Measurements from ENCODE around the gene PPP2R5C. TPM values are rescaled to one million over a fixed set of nuclear protein-coding genes. Genes with fewer than 3 reads are reported as not detected.

The PPP2R5C gene
- total RNA-seq, 2 experiments from 2014 or later: 252 to 268 TPM

DNA sequence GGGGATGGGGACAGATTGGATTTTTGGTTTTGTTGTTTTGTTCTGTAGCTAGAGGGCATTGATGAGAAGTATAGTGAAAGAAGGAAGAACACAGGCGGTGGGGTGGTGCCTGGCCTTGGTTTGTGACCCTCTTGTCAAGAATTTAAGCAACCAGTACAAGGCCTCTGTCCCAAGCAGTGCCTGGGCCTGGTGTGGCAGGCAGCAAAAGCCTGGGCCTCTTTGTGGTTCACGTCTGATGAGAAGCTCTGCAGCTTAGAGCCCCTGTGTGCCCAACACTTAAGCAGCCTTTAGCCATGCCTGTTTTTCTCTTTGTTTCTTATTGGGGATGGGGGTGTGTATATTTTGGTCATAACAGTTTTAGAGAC, 98.0 kb downstream of the PPP2R5C start:
- POLR2A ChIA-PET: interaction anchor here (1.1 to 1.8 kb wide), 3 partner anchors 16 to 36 kb away, joined by 3 to 15 read pairs (median 6); no protein-coding TSS in a partner anchor
- Mint-ChIP-seq H3K36me3 (peaks cover 42% of the 10 kb centered on the region), H3K4me3 (peak overlapping the region; percentile 67), H3K9me3 (no peaks in the 10 kb centered on the region), H3K4me1 (ENCODE audit: low read depth) (peaks cover 72% of the 10 kb centered on the region), H3K27ac (peak overlapping the region; percentile 96), H3K27me3 (no peaks in the 10 kb centered on the region)
- intact Hi-C loops (cut with micrococcal nuclease): loop anchor here (2.0 kb wide), 2 partner anchors 13 to 15 kb away; no protein-coding TSS in a partner anchor
- DNase-seq: no peak
- CTCF ChIA-PET: interaction anchor here (0.6 to 1.6 kb wide), 6 partner anchors 15 to 96 kb away, joined by 3 to 8 read pairs (median 3); no protein-coding TSS in a partner anchor

DNA sequence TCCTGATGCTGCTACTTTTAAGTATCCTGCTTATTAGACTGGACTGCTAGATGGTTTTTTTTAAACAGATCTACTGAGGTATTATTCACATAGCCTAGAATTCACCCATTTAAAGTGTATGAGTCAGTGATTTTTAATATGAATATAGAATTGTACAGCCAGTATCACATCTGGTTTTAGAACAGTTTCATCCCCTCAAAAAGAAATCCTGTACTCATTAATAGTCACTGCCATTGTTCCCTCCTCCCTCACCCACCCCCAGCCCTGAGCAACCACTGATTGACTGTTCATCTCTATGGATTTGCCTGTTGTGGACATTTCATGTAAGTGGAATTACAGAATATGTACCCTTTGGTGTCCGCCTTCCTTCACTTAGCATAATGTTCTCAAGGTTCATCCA, 98.4 kb downstream of the PPP2R5C start:
- Mint-ChIP-seq H3K4me3 (no peak overlapping the region), H3K4me1 (ENCODE audit: low read depth) (peaks cover 69% of the 10 kb centered on the region), H3K36me3 (peaks cover 46% of the 10 kb centered on the region), H3K9me3 (no peaks in the 10 kb centered on the region), H3K27ac (peak overlapping the region; percentile 96), H3K27me3 (no peaks in the 10 kb centered on the region)
- intact Hi-C loops (cut with micrococcal nuclease): loop anchor here (2.0 kb wide), 2 partner anchors 13 to 15 kb away; no protein-coding TSS in a partner anchor
- POLR2A ChIA-PET: interaction anchor here (1.1 to 1.8 kb wide), 3 partner anchors 16 to 36 kb away, joined by 3 to 15 read pairs (median 6); no protein-coding TSS in a partner anchor
- CTCF ChIA-PET: interaction anchor here (0.6 to 1.6 kb wide), 5 partner anchors 16 to 96 kb away, joined by 3 to 8 read pairs (median 3); no protein-coding TSS in a partner anchor
- no peak for DNase-seq

DNA sequence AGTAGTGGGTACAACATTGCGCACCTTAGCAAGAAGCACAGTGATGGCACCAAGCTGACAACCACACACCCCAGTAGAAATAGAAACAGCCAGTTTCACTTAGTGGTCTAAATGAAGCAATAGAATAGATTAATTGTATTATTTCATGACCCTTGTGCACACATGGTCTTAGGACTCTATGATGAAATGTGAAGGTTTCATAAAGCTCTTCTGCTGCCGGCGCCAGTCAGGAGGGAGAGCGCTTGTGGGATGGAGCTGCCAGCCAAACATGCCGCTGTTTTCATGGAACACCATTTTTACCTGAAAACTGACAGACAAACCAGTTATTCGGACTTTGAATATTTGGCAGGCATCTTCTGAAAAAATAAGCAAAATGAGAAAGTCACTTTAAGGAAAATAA, 100.0 kb downstream of the PPP2R5C start:
- intact Hi-C loops (cut with micrococcal nuclease): no loop called here
- H3K27me3 Mint-ChIP-seq: no peaks in the 10 kb centered on the region
- peaks cover 59% of the 10 kb centered on the region for H3K4me1 Mint-ChIP-seq (ENCODE audit: low read depth)
- no peak overlapping the region for H3K4me3 Mint-ChIP-seq
- DNase-seq: no peak
- POLR2A ChIA-PET: interaction anchor here (1.2 to 1.3 kb wide), 2 partner anchors 17 to 35 kb away, joined by 3 to 5 read pairs; no protein-coding TSS in a partner anchor
- H3K27ac Mint-ChIP-seq: peak overlapping the region; percentile 60
- H3K9me3 Mint-ChIP-seq: no peaks in the 10 kb centered on the region
- peaks cover 49% of the 10 kb centered on the region for H3K36me3 Mint-ChIP-seq
- CTCF ChIA-PET: interaction anchor here (0.8 to 1.5 kb wide), 3 partner anchors 16 to 90 kb away, joined by 3 to 5 read pairs (median 3); no protein-coding TSS in a partner anchor

DNA sequence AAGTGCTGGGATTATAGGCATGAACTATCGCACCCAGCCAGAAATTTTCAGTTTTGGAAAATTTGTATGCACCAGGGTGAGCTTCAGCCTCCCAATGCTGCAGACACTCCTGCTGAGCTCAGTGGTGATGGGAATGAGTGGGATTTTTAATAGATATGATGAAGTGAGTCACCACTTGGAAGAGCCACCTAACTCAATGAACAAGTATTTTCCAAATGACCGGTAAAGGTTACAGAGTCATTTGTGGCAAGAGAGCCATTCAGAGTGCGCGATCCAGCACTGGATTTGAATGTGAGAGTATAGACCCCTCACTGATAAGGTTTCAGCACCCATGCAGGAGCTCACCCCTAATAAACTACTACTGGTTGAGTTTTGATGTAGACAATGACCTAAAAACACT, 100.7 kb downstream of the PPP2R5C start:
- Mint-ChIP-seq H3K36me3 (peaks cover 43% of the 10 kb centered on the region), H3K4me3 (no peak overlapping the region), H3K27me3 (no peaks in the 10 kb centered on the region), H3K4me1 (ENCODE audit: low read depth) (peaks cover 53% of the 10 kb centered on the region), H3K27ac (peak overlapping the region; percentile 53), H3K9me3 (no peaks in the 10 kb centered on the region)
- intact Hi-C loops (cut with micrococcal nuclease): loop anchor here (1.0 kb wide), 1 partner anchor 14 kb away; no protein-coding TSS in a partner anchor
- CTCF ChIA-PET: interaction anchor here (0.8 to 1.5 kb wide), 3 partner anchors 17 to 91 kb away, joined by 3 to 5 read pairs (median 3); no protein-coding TSS in a partner anchor
- no peak for DNase-seq
- POLR2A ChIA-PET: interaction anchor here (1.2 to 1.3 kb wide), 2 partner anchors 16 to 36 kb away, joined by 3 to 5 read pairs; no protein-coding TSS in a partner anchor

DNA sequence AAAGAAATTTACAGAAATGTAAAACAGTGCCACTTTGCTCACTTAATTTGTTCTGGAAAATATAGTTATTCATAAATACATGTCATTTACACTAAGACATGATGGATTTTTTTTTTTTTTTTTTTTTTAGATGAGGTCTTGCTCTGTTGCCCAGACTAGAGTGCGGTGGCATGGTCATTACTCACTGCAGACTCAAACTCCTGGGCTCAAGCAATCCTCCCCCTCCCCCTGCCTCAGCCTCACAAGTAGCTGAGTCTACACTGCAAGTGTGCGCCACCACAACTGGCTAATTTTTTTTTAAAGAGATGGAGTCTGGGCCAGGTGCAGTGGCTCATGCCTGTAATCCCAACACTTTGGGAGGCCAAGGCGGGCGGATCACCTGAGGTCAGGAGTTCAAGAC, 101.2 kb downstream of the PPP2R5C start:
- CTCF ChIA-PET: interaction anchor here (1.2 to 1.5 kb wide), 2 partner anchors 70 to 92 kb away, joined by 3 to 5 read pairs; no protein-coding TSS in a partner anchor
- Mint-ChIP-seq H3K27ac (peak overlapping the region; percentile 53), H3K4me3 (no peak overlapping the region), H3K36me3 (peaks cover 38% of the 10 kb centered on the region), H3K27me3 (no peaks in the 10 kb centered on the region), H3K4me1 (ENCODE audit: low read depth) (peaks cover 48% of the 10 kb centered on the region), H3K9me3 (no peaks in the 10 kb centered on the region)
- POLR2A ChIA-PET: interaction anchor here (0.8 to 1.3 kb wide), 3 partner anchors 9 to 36 kb away, joined by 3 to 5 read pairs (median 4); no protein-coding TSS in a partner anchor
- intact Hi-C loops (cut with micrococcal nuclease): loop anchor here (1.0 kb wide), 1 partner anchor 14 kb away; no protein-coding TSS in a partner anchor
- no peak for DNase-seq

DNA sequence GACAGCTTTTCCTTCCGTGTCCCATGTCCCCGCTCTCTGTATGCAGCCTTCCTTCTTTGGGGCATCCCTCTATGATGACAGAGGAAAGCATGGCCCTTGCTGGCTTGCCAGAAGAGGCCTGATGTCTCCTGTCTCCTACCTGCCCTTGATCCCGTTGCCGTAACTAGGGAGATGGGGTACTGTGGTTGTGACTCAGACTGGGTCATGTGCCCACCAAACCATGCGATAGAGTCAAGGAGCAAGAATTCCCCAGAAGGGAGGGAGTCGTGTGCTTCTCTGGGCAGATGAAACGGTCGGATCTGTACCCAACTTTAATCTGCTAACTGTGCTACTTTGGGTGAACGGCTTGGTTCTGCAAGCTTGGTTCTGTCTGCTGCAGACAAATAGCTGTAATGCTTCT, 103.8 kb downstream of the PPP2R5C start:
- Mint-ChIP-seq H3K4me1 (ENCODE audit: low read depth) (peaks cover 44% of the 10 kb centered on the region), H3K9me3 (no peaks in the 10 kb centered on the region), H3K36me3 (peaks cover 22% of the 10 kb centered on the region), H3K27me3 (no peaks in the 10 kb centered on the region), H3K27ac (no peak overlapping the region), H3K4me3 (no peak overlapping the region)
- intact Hi-C loops (cut with micrococcal nuclease): no loop called here
- ChIA-PET POLR2A (interaction anchor here (1.7 kb wide), 1 partner anchor 15 kb away, joined by 3 read pairs; no protein-coding TSS in a partner anchor), CTCF (no interaction called here)
- DNase-seq: no peak

DNA sequence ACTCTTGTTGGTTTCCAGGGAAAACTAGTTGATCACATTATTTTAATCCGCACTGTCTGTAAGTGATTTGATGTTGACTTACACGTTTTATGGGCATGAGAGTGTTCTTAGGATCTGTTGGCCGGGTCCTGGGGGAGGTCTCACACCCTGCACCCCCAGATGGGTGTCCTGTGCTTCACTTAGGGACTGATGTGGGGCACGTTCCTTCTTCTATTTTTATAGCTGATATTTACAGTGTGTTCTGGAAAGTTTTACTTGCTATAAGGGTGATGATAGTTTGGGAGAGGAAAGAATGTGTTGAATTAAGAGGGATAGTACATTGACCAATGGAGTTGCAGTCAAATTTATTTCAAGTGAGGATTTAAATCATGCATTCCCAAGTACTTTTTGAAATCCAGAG, 106.3 kb downstream of the PPP2R5C start:
- intact Hi-C loops (cut with micrococcal nuclease): no loop called here
- no peaks in the 10 kb centered on the region for H3K27me3 Mint-ChIP-seq
- DNase-seq: no peak
- H3K27ac Mint-ChIP-seq: peak overlapping the region; percentile 21
- ChIA-PET POLR2A (interaction anchor here (1.3 kb wide), 1 partner anchor 10 kb away, joined by 3 read pairs; no protein-coding TSS in a partner anchor), CTCF (interaction anchor here (0.6 to 2.6 kb wide), 5 partner anchors 14 to 161 kb away, joined by 3 to 7 read pairs (median 3); no protein-coding TSS in a partner anchor)
- peaks cover 12% of the 10 kb centered on the region for H3K36me3 Mint-ChIP-seq
- no peaks in the 10 kb centered on the region for H3K9me3 Mint-ChIP-seq
- no peak overlapping the region for H3K4me3 Mint-ChIP-seq
- H3K4me1 Mint-ChIP-seq (ENCODE audit: low read depth): peaks cover 44% of the 10 kb centered on the region

DNA sequence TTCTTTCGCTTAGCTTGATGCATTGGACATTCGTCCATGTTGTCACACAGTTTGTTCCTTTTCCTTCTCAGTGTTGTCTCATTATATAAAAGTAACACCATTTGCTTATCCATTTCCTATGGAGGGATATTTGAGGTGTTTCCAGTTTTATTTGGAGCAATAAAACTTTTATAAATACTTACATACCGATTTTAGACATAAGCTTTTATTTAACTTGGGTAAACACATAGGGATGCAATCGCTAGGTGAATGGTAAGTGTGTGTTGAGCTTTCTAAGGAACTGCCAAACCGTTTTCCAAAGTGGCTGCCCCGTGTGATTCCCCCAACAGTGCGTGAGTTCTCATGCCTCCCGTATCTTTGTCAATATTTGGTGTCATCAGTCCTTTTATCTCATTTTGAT, 107.7 kb downstream of the PPP2R5C start:
- peak overlapping the region; percentile 14 for H3K27ac Mint-ChIP-seq
- POLR2A ChIA-PET: no interaction called here
- H3K4me3 Mint-ChIP-seq: no peak overlapping the region
- H3K4me1 Mint-ChIP-seq (ENCODE audit: low read depth): peaks cover 57% of the 10 kb centered on the region
- intact Hi-C loops (cut with micrococcal nuclease): no loop called here
- CTCF ChIA-PET: interaction anchor here (1.4 to 2.6 kb wide), 3 partner anchors 25 to 162 kb away, joined by 3 to 7 read pairs (median 7); no protein-coding TSS in a partner anchor
- no peaks in the 10 kb centered on the region for H3K27me3 Mint-ChIP-seq
- no peak for DNase-seq
- peaks cover 12% of the 10 kb centered on the region for H3K36me3 Mint-ChIP-seq
- H3K9me3 Mint-ChIP-seq: no peaks in the 10 kb centered on the region

DNA sequence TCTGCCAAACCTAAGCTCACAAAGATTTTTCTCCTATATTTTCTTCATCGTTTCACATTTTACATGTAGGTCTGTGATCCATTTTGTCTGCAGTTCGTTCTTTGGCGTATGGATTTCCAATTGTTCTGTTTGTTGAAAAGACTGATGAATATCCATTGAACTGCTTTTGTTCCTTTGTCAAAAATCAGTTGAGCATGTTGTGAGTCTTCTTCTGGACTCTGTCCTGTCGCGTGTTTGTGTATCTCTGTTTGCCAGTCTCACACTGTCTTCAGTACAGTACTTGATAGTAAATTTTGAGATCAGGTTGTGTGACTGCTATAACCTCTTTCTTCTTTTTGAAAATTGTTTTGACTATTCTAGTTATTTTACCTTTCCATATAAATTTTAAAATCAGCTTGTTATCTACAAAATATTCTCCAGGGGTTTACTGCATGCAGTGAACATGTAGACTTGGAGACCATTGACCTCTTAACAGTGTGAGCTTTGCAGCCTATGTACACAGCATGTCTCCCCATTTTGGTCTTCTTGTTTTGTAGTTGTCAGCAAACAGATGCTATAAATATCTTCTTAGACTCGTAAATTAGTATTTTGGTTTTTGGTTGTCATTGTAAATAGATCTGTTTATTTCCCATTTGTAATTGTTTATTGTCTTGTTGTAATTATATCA, 108.9 kb downstream of the PPP2R5C start:
- Mint-ChIP-seq H3K27ac (peak overlapping the region; percentile 64), H3K36me3 (peaks cover 9% of the 10 kb centered on the region), H3K9me3 (no peaks in the 10 kb centered on the region), H3K27me3 (no peaks in the 10 kb centered on the region), H3K4me3 (no peak overlapping the region), H3K4me1 (ENCODE audit: low read depth) (peaks cover 64% of the 10 kb centered on the region)
- intact Hi-C loops (cut with micrococcal nuclease): loop anchor here (10.0 kb wide), 1 partner anchor 106 kb away; the partner anchor contains the start of gene PPP2R5C
- POLR2A ChIA-PET: interaction anchor here (0.6 kb wide), 1 partner anchor 72 kb away, joined by 6 read pairs; no protein-coding TSS in a partner anchor
- no peak for DNase-seq
- CTCF ChIA-PET: interaction anchor here (1.4 to 2.2 kb wide), 2 partner anchors 26 to 100 kb away, joined by 3 to 7 read pairs; no protein-coding TSS in a partner anchor

DNA sequence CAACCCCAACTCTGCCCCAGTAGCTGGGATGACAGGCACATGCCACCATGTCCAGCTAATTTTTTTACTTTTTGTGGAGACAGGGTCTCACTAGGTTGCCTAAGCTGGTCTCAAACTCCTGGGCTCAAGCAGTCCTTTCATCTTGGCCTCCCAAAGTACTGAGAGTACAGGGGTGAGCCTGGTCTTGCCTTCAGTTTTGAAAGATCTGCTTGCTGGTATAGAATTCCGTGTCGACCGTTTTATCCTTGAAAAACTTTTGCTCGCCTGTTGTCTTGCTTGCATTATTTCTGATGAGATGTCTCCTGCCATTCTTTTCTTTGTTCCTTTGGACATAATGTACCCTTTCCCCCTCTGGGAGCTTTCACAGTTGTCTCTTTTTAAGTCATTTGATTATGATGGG, 110.8 kb downstream of the PPP2R5C start:
- intact Hi-C loops (cut with micrococcal nuclease): loop anchor here (2.0 to 10.0 kb wide), 2 partner anchors 14 to 108 kb away; partner anchors contain the start of gene PPP2R5C
- H3K27ac Mint-ChIP-seq: peak overlapping the region; percentile 57
- no peaks in the 10 kb centered on the region for H3K9me3 Mint-ChIP-seq
- H3K4me3 Mint-ChIP-seq: no peak overlapping the region
- H3K27me3 Mint-ChIP-seq: no peaks in the 10 kb centered on the region
- peaks cover 80% of the 10 kb centered on the region for H3K4me1 Mint-ChIP-seq (ENCODE audit: low read depth)
- CTCF ChIA-PET: no interaction called here
- no peak for DNase-seq
- POLR2A ChIA-PET: no interaction called here
- H3K36me3 Mint-ChIP-seq: peaks cover 6% of the 10 kb centered on the region

DNA sequence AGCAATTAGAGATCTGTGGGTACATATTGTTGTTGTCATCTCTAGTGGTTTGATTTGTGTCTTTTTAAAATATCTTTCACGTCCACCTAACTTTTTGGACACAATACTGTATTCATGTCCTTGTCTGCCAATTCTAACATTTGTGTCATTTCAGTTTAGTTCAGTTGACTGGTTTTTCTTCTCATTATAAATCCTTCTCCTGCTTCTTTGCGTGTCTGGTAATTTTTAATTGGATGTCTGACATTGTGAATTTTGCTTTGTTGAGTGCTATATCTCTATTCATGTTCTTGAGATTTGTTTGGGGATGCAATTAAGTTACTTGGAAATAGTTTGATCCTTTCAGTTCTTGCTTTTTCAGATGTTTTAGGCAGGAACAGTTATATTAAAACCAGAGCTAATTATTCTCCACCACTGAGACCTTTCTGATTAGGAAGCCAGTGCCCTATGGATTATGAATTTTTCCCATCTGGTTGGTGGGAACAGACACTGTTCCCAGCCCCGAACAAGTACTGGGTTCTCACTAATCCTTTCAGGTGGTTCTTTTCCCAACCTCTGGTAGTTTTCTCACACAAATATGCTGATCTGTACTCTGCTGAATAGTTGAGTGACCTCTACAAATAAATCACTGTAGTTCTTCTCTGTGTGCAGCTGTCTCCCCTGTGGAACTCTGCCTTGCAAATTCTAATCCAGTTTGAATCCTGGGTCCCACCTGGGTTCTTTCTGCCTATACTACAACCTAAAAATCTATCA, 111.7 kb downstream of the PPP2R5C start:
- intact Hi-C loops (cut with micrococcal nuclease): loop anchor here (2.0 to 10.0 kb wide), 2 partner anchors 14 to 108 kb away; partner anchors contain the start of gene PPP2R5C
- peaks cover 84% of the 10 kb centered on the region for H3K4me1 Mint-ChIP-seq (ENCODE audit: low read depth)
- H3K9me3 Mint-ChIP-seq: no peaks in the 10 kb centered on the region
- H3K27me3 Mint-ChIP-seq: no peaks in the 10 kb centered on the region
- H3K27ac Mint-ChIP-seq: peak overlapping the region; percentile 18
- no peak for DNase-seq
- H3K36me3 Mint-ChIP-seq: peaks cover 11% of the 10 kb centered on the region
- POLR2A ChIA-PET: no interaction called here
- no peak overlapping the region for H3K4me3 Mint-ChIP-seq
- CTCF ChIA-PET: interaction anchor here (1.0 kb wide), 1 partner anchor 444 kb away, joined by 3 read pairs; no protein-coding TSS in a partner anchor
